GM19240 (cell line): Measurements from ENCODE around the gene ZFP91.
"Not testable (repeated sequence)": the region's sequence is repeated elsewhere in the genome, so short reads cannot be mapped to it uniquely, and the experiment has no call there.

ENCODE experiments used
- DNase-seq: peaks from one replicate; pipeline ENCODE4 v3.0.0; 2011; ENCODE audit warnings: low spot score; ENCODE audit not compliant: insufficient read length

Gene ZFP91, protein sequence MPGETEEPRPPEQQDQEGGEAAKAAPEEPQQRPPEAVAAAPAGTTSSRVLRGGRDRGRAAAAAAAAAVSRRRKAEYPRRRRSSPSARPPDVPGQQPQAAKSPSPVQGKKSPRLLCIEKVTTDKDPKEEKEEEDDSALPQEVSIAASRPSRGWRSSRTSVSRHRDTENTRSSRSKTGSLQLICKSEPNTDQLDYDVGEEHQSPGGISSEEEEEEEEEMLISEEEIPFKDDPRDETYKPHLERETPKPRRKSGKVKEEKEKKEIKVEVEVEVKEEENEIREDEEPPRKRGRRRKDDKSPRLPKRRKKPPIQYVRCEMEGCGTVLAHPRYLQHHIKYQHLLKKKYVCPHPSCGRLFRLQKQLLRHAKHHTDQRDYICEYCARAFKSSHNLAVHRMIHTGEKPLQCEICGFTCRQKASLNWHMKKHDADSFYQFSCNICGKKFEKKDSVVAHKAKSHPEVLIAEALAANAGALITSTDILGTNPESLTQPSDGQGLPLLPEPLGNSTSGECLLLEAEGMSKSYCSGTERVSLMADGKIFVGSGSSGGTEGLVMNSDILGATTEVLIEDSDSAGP

DNA sequence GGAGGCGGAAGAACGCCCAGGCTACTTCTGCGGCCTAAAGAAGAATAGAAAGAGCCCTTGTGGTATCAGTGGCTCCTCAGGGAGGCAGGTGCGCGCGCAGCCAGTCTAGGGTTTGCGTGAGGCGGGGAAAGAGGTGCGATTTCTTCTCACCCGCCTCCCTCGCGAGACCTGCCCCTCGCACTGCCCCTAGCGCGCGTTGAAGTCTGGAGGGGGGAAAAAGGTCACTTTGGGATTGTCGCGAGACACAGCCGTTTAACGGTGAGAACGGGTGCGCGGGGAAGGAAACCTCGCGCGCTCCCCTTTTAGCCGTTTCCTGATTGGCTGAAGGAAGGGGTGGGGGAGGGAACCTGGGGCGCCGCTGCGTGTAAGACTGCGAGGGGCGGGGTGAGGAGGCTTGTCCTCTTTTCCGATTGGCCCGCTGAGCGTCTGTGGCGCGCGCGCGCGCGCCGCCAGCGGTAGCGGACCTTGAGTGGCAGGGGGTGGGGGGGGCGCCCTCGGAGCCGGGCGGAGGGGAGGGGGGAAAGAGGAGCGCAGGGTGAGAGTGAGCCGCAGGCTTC, at the start of gene ZFP91:
ZFP91 (plus strand) TSS at position 429 of the 557 bp plus-strand sequence. CDS start 219 bp downstream, outside the sequence.
- peak; percentile 22 for DNase-seq

DNA sequence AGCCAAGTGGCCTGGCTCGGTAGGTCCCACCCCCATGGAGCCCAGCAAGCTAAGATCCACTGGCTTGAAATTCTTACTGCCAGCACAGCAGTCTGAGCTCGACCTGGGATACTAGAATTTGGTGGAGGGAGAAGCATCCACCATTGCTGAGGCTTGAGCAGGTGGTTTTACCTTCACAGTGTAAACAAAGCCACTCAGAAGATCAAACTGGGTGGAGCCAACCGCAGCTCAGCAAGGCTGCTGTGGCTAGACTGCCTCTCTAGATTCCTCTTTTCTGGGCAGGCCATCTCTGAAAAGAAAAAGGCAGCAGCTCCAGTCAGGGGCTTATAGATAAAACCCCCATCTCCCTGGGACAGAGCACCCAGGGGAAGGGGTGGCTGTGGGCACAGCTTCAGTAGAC, 48.6 kb upstream of the ZFP91 start:
- DNase-seq = no peak

DNA sequence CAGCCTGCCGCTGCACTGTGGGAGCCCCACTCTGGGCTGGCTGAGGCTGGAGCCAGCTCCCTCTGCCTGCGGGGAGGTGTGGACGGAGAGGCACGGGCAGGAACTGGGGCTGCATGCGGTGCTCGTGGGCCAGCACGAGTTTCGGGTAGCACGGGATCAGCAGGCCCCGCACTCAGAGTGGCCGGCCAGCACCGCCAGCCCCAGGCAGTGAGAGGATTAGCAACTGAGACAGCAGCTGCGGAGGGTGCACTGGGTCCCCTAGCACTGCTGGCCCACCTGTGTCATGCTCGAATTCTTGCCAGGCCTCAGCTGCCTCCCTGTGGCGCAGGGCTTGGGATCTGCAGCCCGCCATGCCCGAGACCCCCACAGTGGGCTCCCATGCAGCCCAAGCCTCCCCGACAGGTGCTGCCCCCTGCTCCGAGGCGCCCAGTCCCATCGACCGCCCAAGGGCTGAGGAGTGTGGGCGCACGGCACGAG, 47.0 kb upstream of the ZFP91 start:
- DNase-seq = no peak

DNA sequence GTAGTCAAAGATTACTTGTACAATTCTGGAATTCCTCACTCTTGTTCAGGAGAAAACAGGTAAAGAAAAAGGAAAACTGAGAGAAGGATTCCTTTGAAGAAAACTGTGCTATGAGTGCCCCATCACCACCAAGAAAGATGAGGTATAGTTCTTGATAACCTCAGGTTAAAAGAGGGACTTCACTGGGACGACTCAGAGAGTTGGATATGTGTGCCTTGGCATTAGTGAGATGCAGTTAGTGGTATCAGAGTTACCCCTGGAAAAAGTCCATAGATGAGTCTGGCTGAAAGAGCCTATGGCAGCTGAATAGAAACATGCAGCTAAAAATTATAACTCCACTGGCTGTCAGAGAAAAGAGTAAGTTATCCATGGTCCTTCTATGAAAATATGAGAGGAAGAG, 32.0 kb upstream of the ZFP91 start:
- no peak for DNase-seq

DNA sequence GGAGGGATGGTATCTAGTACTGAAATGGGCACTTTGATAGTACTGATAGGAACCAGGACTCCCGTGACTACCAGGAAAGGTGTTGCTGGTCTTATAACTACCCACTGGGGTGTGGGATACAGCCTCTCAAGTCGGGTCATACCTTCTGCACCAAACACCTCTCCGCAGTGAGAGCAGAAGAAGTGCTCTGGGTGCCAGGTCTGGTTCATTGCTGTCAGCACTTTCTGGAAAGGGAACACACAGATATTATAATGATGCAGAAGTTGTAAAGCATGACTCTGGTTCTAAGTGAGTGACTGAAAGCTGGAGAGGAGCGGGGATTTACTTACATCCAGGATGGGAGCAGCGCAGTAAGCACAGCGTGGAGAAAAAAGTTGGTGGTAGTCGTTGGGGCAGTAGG, 29.2 kb upstream of the ZFP91 start:
- DNase-seq = no peak

DNA sequence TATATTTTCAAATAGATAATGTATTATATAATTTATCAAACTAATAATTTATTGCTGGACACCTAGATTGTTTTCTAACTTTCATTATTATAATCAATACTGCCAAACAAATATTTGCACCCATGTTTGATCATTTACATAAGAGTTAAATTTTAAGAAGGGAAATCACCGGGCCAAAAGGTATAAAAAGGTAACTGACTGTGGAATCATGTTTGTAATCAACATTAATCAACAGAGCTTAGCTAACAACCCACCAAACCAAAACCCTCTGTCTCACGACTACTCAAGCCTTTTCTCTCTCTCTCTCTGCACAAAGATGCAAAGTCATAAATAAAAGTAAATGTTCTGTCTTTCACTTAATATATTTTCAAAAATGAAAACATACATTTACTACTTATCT, 18.0 kb upstream of the ZFP91 start:
- DNase-seq = no peak

DNA sequence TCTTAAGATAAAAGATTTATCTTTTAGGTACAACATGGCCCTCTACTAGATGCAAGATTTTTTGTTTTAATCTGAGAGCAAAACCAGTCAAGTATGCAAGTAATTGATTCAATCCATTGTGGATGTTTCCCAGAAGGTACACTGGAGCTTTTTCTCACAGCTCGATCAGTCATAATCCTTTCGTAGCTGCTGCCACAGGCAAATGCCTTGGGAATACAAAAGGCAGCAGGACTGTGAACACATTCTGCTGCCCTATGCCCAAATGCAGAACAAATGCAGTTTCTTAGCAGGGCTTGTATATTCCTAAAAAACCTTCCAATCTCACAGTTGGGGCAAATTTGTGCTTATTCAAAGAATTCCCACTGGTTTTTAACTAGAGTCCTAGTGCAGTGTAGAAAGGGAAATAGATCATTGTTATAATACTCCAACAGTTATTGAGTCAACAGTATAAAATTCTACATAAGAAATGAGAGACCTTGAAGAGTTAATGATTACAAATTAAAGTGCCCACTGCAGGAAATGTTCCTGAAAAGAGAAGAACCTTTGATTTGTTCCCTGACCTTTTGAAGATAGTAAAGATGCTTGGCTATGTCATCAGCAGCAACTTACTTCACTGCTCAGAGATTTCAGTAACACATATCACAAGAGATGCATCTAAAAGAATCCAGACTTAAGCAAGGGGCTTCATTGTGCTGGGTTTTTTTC, 17.3 kb upstream of the ZFP91 start:
- no peak for DNase-seq

DNA sequence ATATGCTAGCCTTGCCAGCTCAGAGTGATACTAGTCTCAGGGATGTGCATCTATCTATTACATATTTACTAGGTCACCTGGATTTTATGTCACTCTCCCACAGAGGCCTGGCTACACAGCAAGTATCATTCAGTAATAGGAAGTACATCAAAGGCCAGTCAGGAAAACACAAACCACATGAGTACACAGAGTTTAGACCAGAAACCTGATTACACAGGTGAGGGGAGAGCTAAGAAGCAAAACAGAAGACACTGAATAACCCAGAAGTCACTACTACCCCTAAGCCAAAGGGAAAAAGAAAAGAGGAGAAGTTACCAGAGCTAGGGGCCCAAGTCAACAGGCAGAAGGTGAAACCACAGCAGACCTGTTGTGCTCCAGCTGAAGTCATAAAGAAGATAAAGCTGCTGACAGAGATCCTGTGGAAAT, 16.5 kb upstream of the ZFP91 start:
- DNase-seq = no peak

DNA sequence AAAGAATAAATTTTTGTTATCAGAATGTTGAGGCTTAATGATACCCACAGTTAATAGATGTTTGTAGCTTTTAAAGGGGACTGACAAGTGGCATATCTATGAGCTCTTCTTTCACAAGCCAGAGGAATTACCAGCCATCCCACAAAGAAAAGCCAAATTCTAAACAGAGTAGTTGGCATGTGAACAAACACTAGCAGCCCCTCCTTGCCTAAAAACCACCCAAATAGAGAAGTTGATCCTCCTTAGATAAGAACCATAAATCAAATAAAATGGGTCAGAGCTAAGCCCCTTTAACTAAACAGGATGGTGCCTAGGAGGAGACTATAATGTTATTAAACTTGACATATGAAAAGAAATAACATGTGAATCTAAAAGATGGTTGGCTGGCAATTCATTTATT, 14.6 kb upstream of the ZFP91 start:
- DNase-seq = no peak

DNA sequence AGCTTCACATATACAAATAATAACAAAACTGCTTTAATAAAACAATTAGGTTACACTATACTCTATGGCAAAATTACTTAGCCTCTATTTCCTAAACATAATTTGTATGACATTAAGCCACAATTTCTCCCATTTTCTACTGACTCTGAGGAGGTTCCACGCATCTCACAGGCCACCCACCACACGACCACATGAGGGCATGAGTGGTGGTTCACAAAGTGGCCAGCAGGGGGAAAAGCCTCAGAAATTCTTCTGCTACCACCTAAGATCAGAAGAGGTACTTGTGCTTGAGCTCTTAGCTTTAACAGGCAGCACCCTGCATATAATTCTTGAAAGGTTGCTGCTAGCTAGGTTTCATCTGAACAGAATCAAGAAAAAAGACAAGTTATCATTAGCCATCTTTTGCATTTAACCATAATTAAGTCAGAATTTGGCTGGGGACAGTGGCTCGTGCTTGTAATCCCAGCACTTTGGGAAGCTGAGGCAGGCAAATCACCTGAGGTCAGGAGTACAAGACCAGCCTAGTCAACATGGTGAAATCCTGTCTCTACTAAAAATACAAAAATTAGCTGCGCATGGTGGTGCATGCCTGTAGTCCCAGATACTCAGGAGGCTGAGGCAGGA, 10.9 kb upstream of the ZFP91 start:
- no peak for DNase-seq

DNA sequence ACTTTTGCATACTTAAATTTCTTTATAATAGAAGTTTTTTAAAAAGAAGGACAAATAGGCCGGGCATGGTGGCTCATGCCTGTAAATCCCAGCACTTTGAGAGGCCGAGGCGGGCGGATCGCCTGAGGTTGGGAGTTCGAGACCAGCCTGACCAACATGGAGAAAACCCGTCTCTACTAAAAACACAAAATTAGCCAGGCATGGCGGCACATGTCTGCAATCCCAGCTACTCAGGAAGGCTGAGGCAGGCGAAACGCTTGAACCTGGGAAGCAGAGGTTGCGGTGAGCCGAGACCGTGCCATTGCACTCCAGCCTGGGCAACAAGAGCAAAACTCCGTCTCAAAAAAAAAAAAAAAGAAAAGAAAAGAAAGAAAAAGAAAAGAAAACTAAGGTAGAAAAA, 6.0 kb upstream of the ZFP91 start:
- not testable (repeated sequence) for DNase-seq

DNA sequence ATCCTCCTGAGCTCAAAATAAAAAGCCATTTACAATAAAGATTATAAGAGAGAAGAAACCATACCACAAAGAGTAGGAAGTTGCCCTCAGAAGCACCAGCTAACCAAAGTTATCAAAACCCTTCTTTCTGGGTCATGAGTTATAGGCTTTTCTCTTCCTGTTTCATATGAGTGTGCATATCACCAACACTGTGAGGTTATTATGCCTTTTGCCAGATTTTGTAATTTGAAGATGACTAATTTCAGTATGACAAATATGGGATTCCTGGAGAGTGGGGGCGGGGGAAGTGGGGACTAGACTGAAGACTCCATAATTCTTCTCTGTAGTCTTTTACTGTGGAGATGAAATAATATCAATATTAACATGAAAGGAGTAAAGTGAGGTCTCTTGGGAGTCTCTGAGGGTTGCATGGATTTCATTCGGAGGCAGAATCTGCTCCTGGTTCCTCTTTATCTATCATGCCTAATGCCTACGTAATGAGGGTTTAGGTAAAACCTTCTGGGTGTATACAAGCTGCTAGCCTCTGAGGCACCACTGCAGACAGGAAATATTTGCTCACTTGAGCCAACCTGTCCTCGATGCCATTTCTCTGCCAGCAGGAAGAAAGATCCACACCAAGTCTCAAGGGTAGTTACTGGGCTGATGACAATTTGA, 5.3 kb upstream of the ZFP91 start:
- DNase-seq = no peak

DNA sequence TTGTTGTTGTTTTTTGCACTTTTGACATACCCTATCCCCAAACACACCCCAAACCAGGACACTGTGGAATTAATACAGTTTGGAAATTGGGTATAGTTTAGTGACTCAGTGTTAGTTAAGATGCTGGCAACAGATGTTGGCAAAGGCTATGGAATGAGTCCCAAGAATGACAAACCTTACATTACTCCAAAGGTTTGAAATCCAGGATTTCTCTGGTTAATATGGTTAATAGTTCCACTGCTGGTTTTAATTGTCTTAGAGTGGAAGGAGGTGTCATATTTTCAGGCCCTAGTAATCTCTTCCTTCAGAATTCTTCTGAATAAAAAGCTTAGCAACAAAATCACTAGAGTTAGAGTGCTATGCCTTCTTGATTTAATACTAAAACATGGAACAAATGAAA, 4.0 kb upstream of the ZFP91 start:
- DNase-seq = no peak

DNA sequence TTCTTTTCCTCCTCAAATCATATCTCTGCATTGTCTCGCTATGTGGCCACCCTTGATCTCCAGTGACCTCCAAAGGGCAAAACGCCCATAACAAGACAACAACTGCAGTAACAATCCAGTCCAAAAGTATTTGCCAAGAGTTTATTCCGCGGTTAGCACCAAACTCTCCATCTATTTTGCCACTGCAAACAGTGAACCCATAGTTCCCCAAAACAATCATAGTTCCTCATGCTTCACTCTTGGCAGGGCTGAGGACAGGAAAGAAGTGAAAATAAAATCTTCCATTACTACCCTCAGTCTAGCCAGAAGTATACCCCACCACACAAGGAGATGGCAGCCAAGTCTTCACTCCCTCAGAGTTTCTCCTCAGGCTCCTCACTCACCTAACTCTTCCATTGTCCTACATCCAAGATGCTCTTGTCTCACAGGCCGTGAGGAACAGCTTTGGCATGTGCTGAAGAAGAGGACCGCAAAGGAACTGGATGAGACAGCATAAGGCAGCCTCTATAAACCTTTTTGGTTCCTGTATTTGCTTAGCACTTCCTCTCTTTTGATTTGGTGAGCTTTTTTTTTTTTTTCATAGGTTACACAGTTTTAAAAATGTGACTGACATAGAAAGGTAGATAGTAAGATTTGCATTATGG, 3.4 kb upstream of the ZFP91 start, which contains the start of gene LPXN:
LPXN (minus strand) TSS at position 480 of the 644 bp plus-strand sequence; CDS start at position 396, 84 bp downstream.
- DNase-seq = no peak

DNA sequence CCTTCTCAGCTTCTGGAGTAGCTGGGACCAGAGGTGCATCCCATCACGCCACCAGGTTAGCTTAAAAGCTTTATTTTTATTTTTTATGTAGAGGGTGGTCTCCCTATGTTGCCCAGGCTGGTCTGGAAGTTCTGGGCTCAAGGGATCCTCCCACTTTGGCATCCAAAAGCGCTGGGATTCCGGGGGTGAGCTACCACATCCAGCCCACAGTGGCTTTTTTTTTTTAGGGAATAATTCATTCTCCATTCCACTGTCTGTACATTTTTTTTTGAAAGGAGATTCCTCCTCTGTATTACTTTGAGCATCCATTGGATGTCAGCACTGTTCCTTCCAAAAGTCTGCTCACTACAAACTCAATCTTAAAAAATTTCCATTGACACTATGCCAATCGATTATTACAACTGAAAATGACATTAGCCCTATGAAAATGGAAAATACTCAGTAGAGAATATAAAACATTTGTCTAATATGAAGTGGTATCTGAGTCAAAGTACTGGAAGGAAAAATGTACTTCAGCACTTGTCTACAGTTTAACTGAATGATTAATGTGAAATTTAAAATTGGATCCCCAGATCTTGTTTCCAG, 1.9 kb upstream of the ZFP91 start:
- no peak for DNase-seq

DNA sequence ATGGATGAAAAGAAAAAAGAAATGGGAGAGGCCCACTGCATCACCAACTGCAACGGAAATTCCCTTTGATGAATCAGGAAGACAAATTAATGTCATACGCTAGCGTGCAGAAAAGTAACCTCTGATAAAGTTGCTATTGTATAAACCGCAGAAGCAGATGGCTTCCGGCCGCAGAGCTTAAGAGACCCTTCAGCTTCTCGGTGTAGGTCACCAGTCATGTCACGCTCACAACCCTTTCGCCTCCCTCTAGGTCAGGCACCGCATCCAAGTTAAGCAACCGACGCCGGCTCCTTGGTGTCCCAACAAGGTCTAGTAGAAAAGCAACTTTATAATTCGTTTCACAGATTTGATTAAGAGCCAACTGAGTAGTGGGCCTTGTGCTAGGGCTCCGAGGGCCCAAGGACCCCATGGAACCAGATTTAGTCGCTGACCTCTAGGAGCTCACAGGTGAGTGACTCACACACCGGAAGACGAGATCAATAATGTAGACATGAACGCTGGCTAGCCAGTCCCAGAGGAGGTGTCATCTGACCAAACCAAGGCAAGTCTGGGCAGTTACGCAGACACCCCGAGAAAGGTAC, 1.2 kb upstream of the ZFP91 start:
- DNase-seq = no peak

DNA sequence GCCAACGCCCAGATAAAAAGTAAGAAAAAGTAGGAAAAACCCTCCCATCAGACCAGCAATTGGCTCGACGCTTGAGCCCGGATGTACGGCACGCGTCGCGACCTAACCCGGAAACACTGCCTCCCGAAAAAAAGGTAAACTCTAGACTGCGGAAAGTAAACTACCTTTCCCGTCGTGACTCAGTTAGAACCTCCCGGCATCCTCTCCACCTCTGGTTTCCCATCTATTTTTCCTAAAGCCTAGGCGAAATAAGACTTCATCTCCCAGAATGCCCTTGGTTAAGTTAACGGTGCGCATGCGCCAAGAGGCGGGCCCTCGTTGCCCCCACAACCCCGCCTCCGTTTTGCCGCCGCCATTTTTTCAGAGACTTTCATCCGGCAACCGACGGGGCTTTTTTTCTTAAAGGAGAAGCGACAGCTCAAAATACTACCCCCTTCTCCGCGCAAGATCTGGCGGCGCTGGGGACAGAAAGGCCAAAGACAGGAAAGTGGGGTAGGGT, 678 bp upstream of the ZFP91 start:
- no peak for DNase-seq

DNA sequence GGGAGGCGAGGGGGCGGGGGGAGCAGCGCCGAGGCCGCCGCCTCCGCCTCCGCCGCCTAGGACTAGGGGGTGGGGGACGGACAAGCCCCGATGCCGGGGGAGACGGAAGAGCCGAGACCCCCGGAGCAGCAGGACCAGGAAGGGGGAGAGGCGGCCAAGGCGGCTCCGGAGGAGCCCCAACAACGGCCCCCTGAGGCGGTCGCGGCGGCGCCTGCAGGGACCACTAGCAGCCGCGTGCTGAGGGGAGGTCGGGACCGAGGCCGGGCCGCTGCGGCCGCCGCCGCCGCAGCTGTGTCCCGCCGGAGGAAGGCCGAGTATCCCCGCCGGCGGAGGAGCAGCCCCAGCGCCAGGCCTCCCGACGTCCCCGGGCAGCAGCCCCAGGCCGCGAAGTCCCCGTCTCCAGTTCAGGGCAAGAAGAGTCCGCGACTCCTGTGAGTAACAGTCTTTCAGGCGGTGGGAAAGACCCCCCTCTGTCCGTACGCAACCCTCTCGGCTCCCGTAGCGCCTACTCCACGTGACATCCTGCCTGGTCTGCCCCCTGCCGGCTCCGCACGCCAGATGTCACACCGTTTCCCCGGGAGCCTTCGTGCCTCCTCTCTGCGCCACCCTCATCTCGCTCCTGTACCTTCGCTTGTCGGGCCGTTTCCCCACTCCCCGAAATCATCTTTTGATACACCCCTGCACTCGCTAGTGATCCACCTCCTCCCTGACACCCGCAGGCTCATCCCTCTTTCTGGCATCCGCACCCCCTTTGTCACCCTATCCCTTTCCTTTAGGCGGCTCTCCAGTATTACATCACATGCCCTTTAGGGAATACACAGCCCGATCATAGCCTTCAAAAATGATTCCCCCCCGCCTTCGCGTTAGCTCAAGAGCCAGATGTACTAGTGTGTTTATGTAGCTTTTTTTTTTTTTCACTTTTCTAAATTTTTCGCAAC, 598 bp downstream of the ZFP91 start:
- DNase-seq = no peak
